GM18867 (cell line): ENCODE data around the gene TROAP.
"Not testable (repeated sequence)": the region's sequence is repeated elsewhere in the genome, so short reads cannot be mapped to it uniquely, and the experiment has no call there.

Experiments used
- ATAC-seq: cut with Tn5 transposase; IDR thresholded peaks from one replicate; pipeline ENCODE4 v1.9.1; 2021; ENCODE audit warnings: mild to moderate bottlenecking, moderate library complexity; ENCODE audit not compliant: unreplicated experiment

TROAP gene

DNA sequence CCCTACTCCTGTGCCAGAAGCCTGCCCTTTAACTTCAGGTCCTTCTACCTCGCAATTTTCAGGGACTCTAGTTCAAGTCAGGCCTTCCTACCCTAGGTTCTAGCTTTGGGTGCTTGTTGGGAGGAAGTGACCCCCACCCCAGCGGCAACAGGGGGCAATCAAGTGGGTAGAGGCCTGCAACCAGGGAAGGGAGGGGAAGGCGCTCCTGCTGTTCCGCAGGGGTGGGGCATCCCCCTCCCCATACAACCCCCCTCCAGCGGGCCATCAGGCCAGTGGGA is 28.3 kb upstream of the TROAP start:
- no peak for ATAC-seq

DNA sequence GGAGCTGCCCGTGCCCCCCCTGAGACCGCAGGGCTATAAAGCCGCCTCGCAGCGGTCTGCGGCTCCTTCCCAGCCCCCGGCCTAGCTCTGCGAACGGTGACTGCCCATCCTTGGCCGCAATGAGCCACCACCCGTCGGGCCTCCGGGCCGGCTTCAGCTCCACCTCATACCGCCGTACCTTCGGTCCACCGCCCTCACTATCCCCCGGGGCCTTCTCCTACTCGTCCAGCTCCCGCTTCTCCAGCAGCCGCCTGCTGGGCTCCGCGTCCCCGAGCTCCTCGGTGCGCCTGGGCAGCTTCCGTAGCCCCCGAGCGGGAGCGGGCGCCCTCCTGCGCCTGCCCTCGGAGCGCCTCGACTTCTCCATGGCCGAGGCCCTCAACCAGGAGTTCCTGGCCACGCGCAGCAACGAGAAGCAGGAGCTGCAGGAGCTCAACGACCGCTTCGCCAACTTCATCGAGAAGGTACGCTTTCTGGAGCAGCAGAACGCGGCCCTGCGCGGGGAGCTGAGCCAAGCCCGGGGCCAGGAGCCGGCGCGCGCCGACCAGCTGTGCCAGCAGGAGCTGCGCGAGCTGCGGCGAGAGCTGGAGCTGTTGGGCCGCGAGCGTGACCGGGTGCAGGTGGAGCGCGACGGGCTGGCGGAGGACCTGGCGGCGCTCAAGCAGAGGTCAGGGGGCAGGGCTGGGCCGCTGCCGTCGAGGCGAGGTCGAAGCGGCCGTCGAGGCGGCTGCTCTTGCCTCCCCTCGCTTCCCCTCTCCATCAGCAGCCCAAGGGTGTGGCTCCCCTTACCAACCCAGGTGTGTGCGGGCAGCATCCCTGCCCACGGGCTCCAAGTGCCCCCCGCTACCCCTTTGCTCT is 27.7 kb upstream of the TROAP start, which contains the start of gene PRPH:
Gene PRPH (plus strand): TSS at position 66 of the 855 bp plus-strand sequence. CDS start 54 bp downstream, at position 120.
- ATAC-seq, result no peak

DNA sequence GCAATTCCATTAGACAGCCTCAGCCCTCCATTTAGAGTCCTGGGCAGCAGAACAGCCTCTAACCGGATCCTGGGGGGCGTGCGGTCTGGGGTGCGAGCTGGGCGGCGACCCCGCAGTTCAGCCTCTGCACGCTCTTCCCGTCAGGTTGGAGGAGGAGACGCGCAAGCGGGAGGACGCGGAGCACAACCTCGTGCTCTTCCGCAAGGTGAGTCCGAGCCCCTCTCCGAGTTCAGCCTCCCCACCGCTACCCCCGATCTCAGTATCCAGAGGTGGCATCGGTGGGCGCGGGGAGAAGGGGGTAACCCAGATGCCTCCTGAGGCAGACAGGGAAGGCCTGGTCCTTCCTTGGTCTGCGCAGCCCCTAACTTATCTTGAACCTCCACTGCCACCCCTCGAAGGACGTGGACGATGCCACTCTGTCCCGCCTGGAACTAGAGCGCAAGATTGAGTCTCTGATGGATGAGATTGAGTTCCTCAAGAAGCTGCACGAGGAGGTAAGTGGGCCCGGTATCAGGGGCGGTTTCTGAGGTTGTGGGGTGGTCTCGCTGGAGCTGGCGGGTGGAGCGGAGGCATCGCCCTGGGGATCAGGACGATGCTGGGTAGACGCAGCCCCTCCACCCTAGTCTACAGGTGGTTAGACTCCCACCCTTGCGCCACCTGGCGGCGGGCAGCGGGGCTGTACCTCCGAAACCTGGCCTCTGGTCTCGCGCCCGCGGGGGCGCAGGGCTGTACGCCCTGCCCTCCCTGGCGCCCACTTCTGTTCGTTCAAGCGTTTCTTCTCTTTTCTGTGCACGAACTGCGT is 26.8 kb upstream of the TROAP start:
- ATAC-seq, result no peak

DNA sequence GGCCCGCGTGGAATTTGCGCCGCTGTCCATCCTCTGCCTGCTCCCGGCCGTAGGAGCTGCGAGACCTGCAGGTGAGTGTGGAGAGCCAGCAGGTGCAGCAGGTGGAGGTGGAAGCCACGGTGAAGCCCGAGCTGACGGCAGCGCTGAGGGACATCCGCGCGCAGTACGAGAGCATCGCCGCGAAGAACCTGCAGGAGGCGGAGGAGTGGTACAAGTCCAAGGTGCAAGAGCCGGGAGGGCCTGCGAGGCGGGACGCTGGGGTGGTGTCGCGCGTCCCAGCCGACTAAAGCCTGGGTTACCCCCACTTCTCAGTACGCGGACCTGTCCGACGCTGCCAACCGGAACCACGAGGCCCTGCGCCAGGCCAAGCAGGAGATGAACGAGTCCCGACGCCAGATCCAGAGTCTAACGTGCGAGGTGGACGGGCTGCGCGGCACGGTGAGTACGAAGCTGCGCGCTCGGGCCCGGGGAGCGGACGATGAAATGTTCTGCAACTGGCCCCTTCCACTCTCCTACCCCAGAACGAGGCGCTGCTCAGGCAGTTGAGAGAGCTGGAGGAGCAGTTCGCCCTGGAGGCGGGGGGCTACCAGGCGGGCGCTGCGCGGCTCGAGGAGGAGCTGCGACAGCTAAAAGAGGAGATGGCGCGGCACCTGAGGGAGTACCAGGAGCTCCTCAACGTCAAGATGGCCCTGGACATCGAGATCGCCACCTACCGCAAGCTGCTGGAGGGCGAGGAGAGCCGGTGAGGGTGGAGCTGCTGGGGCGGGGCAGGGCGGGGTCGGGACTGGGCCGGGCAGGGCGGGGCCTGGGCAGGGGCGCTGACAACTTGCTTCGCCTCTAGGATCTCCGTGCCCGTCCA is 26.0 kb upstream of the TROAP start:
- no peak for ATAC-seq

DNA sequence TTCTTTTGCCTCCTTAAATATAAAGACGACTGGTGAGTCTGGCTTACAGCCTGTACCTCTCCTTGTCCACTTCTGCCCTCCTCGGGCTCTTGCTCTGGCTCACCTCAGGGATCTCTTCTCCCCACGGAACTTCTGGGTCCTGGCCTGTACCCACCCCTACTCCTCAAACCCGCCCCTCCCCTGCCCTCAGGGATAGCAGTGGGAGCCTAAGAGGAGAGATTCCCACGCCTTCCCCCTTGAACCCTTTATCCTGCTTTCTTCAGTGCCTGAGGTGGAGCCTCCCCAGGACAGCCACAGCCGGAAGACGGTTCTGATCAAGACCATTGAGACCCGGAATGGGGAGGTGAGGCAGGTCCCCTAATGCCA is 25.4 kb upstream of the TROAP start:
- ATAC-seq, result no peak

DNA sequence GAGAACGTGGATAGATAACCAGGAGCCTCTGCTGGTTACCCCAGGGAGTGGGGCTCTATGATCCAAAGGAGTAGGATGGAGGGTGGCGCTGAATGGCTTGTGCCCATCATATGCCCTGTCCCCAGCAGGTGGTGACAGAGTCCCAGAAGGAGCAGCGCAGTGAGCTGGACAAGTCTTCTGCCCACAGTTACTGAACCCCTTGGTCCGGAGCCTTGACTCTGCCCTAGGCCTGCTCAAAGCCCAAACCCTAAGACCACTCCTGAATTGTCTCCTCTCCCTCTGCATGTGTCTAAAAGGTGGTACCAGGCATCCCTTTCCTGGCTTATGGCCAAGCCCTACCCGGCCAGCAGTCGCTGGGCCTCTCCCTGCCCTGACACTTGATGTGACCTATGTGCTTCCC is 24.9 kb upstream of the TROAP start:
- ATAC-seq, result no peak

DNA sequence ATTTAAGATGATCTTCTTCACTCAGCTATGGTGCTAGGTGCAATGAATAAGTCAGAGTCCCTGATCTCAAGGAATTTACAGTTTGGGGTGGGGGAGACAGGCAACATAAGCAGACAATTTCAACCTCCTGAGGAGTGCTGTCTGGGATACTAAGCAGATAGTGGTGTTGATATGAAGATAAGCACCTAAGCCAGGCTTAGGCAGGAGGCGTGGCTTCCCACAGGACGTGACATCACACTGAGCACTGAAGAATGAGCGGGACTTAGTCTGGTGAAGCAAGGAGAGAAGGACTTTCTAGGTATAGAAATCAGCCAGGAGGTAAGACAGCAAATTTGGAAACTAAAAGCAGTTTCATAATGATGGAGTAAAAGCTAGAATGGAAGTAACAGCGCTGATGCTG is 21.3 kb upstream of the TROAP start:
- no peak for ATAC-seq

DNA sequence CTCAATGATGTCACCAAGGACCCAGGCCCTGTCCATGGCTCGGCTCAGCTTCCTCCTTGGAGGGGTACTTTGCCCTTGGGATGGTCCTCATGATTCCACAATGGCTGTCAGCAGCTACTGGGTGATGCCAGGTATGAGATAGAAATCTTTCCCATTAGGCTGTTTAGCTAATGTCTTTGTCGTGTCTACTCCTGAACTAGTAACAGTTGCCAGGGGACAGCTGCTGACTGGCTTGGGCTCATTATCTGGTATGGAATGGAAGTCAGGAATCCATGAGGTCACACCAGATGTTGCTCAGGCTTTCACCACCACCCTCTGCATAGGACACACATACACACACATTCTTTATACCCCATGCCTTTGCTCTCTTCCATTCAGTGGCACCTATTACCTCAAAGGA is 18.9 kb upstream of the TROAP start:
- ATAC-seq, result no peak

DNA sequence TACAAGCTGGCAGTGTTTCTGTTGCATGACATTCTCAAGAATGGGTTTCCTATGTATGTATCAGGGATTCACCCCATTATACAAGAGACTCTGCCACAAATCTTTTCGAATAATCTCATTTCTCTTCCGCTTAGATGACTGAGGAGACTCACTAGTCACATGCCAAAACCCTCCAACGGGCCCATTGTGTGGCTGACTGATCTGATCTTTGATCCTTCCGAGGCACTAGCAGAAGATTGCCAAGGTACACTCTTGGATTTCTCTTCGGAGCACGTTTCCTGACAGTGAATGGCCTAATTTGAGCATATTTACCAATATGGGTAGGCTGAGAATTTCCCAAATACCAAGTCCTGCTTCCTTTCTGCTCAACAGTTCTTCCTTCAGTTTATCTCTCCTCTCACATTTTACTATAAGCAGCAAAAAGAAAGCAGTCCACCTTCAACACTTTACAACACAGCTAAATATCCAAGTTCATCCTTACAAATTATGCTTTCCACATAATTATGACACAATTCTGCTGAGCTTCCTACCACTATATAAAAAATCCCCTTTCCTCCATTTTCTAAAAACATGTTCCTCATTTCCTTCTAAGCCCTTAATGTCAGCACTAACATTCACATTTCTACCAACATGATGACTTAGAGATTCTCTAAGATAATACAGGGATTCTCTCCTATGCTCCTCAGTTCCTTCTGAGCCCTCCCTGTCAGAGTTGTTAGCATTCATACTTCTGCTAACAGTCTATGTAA is 17.1 kb upstream of the TROAP start:
- ATAC-seq, result no peak

DNA sequence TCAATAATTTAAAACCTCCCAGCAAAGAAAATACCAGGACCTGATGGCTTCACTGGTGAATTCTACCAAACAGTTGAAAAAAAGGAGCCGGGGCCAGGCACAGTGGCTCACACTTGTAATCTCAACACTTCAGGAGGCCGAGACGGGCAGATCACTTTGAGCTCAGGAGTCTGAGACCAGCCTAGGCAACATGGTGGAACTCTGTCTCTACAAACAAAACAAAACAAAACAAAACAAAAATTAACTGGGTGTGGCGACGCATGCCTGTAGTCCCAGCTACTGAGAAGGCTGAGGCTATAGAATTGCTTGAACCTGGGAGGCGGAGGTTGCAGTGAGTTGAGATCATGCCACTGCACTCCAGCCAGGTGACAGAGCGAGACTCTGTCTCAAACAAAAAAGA is 13.7 kb upstream of the TROAP start:
- no peak for ATAC-seq

DNA sequence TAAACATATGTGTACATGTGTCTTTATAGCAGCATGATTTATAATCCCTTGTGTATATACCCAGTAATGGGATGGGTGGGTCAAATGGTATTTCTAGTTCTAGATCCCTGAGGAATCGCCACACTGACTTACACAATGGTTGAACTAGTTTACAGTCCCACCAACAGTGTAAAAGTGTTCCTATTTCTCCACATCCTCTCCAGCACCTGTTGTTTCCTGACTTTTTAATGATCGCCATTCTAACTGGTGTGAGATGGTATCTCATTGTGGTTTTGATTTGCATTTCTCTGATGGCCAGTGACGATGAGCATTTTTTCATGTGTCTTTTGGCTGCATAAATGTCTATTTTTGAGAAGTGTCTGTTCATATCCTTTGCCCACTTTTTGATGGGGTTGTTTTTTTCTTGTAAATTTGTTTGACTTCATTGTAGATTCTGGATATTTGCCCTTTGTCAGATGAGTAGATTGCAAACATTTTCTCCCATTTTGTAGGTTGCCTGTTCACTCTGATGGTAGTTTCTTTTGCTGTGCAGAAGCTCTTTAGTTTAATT is 12.5 kb upstream of the TROAP start:
- ATAC-seq, result not testable (repeated sequence)

DNA sequence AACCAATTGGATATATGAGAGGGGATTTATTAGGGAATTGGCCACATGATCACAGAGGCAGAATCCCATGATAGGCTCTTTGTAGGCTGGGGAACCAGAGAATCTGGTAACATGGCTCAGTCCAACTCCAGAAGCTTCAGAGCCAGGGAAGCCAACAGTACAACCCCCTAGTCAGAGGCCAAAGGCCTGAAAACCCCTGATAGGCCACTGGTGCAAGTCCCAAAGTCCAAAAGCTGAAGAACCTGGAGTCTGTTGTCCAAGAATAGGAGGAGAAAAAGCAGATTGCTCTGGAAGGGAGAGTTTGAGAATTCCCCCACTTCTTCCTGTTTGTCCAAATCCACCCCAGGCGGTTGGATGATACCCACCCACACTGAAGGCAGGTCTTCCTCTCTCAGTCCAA is 8.2 kb upstream of the TROAP start:
- no peak for ATAC-seq

DNA sequence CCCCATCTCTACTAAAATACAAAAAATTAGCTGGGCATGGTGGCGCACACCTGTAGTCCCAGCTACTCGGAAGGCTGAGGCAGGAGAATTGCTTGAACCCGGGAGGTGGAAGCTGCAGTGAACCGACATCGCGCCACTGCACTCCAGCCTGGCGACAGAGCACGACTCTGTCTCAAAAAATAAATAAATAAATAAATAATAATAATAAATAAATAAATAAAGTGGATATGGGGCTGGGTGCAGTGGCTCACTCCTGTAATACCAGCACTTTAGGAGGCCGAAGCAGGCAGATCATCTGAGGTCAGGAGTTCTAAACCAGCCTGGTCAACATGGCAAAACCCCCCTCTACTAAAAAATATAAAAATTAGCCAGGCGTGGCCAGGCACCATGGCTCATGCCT is 5.9 kb upstream of the TROAP start:
- ATAC-seq, result not testable (repeated sequence)

DNA sequence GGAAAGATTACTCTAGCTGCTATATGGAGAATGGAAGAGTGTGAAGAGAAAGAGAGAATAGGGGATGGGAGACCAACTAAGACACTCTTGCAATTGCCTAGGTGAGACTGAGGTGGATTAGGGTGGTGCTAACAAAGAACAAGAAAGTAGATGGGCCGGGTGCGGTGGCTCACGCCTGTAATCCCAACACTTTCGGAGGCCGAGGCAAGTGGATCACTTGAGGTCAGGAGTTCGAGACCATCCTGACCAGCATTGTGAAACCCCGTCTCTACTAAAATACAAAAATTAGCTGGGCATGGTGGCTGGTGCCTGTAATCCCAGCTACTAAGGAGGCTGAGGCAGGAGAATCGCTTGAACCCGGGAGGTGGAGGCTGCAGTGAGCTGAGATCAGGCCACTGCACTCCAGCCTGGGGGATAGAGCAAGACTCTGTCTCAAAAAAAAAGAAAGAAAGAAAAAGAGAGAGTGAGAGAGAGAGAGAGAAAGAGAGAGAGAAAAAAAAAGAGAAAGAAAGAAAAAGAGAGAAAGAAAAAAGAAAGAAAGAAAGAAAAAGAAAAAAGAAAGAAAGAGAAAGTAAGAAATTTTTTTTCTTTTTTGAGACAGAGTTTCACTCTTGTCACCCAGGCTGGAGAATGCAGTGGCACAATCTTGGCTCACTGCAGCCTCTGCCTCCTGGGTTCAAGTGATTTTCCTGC is 2.5 kb upstream of the TROAP start:
- ATAC-seq, result not testable (repeated sequence)

DNA sequence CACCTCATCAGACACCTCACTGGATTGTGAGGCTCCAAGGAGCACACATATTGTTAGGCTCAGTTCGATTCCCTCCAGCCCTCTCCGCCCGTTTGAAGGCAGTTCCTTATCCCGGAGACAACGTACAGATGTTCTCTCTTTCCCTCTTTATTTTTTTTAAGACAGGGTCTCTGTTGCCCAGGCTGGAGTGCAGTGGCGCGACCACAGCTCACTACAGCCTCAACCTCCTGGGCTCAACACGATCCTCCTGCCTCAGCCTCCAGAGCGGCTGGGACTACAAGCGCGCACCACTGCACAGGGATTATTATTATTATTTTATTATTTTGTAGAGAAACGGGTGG is 718 bp upstream of the TROAP start:
- no peak for ATAC-seq

DNA sequence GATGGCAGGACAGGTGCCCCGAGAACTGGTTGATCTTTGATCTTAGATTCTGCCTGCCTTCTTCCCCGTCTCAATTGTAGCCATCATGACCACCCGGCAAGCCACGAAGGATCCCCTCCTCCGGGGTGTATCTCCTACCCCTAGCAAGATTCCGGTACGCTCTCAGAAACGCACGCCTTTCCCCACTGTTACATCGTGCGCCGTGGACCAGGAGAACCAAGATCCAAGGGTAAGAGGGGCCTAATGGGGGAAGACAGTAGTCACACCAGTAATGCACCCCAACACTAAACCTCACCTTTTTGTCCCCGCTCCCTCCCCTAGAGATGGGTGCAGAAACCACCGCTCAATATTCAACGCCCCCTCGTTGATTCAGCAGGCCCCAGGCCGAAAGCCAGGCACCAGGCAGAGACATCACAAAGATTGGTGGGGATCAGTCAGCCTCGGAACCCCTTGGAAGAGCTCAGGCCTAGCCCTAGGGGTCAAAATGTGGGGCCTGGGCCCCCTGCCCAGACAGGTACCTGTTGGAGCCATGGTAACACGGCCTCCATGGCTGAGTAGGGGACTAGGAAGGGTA is 556 bp downstream of the TROAP start:
- no peak for ATAC-seq

DNA sequence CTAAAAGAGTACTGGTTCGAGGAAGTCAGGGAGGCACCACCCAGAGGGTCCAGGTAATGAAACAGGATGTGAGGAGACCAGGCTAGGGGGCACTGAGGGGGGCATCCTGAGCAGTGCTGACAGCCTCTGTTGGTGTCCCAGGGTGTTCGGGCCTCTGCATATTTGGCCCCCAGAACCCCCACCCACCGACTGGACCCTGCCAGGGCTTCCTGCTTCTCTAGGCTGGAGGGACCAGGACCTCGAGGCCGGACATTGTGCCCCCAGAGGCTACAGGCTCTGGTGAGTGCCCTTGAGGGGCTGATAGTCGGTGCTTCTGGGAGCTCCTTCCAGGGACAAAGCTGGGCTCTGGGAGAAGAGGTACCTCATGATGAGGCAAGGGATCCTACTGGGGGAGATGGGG is 2.6 kb downstream of the TROAP start:
- ATAC-seq, result no peak

DNA sequence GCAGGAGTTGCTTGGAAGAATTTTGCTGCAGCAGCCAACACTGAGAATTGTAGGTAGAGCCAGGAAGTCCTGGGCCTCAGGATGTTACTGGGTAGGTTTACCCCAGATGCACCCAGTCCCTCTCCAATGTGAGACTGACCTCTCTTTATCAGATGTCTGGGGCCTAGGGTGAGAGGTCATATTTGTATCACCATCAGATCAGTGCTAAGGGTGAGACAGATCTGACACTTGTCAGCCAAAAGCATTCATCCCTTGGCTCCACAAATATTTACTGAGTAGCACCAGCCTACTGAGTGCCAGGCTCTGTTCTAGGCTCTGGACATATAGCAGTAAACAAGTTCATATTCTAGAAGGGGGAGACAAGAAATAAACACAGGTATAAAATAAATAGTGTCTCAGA is 4.3 kb downstream of the TROAP start:
- ATAC-seq, result no peak

DNA sequence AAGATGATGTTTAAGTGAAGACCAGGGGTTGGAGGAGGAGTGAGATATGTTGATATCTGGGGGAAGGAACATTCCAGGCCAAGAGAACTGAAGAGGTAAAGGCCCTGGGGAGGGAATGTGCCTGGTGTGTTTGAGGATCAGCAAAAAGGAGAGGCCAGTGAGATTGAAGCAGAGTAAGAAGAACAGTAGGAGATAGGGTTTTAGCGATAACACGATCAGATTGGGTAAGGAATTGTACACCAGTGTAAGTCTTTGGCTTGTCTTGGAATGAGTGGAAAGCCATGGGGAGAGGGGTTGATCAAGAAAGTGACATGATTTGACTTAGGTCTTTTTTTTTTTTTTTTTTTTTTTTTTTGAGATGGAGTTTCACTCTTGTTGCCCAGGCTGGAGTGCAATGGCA is 4.8 kb downstream of the TROAP start:
- ATAC-seq, result no peak

DNA sequence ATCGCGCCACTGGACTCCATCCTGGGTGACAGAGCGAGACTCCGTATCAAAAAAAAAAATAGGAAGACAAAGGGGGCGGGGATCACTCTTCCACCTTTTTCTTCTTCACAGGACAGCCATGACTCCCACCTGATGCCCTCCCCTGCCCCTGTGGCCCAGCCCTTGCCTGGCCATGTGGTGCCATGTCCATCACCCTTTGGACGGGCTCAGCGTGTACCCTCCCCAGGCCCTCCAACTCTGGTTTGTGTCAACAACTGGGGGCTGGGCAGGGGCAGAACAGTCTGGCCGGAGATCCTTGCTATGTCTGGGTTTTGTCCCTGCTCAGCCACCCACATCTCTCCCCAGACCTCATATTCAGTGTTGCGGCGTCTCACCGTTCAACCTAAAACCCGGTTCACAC is 5.8 kb downstream of the TROAP start:
- no peak for ATAC-seq
